HG03558 (cell line): ENCODE data around the gene ACER2.
A peak's percentile ranks its signal among the peaks of the same experiment; 100 is the strongest.

ENCODE experiments used
- ATAC-seq: cut with Tn5 transposase; IDR thresholded peaks from one replicate; pipeline ENCODE4 v1.9.1; 2021; ENCODE audit warnings: moderate number of reproducible peaks; ENCODE audit not compliant: unreplicated experiment; ENCODE audit errors: extremely low read depth

ACER2 gene

GRCh38 chr9:19480345-19480744 lies 71.5 kb downstream of the ACER2 start:
- no peak for ATAC-seq

- ATAC-seq: no peak
These were observed 72.5 kb downstream of the ACER2 start for GRCh38 chr9:19481121-19481870.

DNA sequence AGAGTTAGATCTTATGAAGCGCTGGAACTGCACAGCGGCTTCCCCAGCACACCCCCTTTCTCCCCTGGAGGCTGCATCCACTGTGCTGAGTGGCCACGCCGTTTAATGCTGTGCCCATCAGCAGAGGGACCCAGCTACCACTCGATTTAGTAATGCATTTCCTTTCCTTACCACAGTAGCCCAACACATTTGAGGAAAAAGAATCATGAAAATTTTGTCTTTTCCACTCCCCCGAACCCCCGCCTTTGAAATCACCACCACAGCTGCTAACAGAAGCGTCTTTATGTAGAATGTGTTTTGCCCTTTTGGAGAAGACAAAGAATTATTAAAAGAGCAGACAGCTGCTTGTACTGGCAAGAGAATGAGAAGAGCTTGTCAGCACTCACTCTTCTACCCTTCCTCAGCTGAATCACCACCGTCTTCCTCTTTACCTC lies 73.2 kb downstream of the ACER2 start:
- no peak for ATAC-seq

DNA sequence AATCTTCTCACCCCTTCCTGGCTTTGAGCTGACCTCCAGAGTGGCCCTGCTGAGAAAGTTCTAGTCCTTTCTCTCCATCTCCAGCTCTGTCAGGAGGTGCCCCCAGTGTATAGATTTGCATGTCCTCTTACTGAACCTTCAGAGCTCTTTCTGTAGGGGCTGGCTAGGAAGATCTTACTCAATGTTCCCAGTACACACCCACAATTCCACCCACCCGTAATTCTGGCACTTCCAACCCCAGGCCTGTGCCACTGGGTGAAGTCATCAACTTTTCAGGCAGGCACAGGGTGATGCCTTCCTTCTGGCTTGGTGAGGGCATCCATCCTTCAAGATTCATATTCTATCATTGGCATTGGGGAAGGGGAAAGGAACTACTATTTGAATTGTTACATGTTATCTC lies 75.9 kb downstream of the ACER2 start:
- ATAC-seq: no peak

DNA sequence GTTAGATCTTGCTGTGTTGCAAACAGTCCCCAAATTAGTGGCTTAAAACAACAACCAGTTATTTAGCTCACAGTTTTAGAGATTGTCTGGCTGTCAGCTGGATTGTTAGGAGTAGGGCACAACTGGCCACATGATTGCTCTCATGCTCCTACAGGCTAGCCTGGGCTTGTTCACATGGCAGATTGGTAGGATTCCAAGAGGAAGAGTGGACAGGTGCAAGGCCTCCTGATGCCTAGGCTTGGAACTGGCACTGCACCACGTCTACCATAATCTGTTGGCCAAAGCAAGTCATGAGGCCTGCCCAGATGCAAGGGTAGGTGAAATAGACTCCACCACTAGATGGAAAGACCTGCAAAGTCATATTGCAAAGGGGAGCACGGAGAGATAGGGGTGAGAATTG lies 76.4 kb downstream of the ACER2 start:
- no peak for ATAC-seq

GRCh38 chr9:19486803-19487202 lies 78.0 kb downstream of the ACER2 start:
- no peak for ATAC-seq

DNA sequence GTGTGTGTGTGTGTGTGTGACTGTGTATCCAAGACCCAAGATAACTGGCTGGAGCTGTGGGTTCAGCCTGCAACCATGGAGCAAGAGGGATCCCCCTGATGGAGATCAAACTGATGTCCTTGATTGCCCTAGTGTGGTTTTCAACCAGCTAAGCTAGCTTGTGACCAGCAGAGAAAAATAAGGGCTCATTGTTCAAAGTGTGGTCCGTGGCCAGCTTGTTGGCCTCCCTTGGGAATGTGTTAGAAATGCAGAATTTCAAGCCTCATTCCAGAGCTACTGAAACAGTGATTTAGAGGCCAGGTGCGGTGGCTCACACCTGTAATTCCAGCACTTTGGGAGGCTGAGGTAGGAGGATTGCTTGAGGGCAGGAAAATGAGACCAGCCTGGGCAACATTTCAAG lies 79.9 kb downstream of the ACER2 start:
- no peak for ATAC-seq

DNA sequence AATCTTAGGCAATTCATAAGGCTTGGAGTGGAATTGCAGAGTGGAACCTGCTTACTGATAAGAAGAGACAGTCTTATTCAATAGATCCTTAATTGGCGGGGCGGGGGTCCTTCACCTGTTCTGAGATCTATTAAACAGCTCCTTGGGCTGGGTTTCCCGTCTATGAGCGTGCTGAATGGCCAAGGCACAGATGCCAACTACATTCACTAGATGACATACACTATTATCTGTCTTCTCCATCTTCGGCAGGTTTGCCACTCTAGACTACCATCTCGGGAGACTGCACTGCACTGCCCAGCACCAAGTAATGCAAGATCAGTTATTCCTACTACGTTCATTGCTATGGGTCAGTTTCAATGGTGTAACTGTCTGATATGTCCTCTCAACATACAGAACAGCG lies 81.5 kb downstream of the ACER2 start:
- no peak for ATAC-seq

DNA sequence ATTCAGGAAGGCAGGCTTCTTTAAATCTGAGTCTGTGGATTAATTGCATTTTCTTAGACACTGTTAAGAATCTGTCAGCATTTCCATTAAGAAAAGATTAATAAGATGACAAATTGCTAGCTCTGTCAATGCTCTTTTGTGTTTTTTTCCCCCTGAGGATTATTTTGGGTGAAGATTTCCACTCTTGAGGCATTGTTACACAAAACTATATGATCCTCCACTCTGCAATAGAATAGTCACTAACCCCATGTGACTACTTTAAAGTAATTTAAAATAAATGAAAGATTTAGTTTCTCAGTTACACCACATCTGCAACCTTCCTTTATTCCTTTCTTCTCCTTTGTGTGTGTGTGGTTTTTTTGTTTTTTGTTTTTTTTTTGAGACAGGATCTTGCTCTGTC lies 82.0 kb downstream of the ACER2 start:
- no peak for ATAC-seq

DNA sequence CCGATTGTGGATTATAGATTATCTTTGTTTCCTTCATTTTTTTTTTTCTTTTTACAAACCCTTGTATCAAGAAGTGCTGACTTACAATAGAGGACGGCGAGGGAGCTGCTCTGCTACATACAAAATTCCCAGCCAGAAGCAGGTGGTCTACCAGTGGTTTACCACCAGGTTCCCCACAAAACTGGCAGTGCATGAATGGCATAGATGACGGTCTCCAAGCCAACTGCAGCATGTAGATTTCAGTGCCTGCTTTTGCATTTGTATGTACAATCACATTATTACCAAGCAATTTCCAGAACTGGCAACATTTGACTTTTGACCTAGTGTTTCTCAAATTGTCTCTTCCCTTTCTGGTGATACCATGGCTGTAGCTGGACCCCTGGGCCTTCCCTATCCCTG lies 84.0 kb downstream of the ACER2 start:
- ATAC-seq: no peak

DNA sequence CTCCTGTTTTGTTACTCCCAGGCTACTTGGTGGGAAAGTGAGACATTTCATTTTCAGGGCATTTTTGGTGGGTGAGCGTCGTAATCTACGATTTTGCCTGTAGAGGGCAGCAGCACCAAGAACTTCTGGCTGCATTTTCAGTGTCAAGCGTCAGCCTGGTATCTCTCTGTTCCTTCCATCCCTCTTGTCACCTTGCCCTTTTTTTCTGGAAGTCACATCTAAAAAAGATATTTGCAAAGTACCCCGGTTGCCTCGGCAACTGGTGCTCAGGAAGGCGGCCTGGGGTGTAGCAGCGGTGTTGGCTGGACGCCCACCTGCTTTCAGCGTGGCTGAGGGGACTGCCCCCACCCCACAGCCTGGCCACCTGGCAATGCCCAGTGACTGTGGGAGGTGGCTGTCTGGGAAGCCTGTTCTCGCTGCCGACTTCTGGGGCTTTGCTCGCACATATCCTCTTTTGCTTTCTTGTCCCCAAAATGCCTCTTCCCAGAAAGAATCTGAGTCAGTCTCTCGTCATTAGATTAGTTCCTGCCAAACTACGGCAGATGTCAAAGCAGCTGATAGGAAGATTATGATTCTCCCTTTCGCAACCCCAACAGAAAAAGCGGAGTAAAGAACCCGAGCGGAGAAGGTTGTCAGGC lies 84.5 kb downstream of the ACER2 start:
- peak; percentile 46 for ATAC-seq

DNA sequence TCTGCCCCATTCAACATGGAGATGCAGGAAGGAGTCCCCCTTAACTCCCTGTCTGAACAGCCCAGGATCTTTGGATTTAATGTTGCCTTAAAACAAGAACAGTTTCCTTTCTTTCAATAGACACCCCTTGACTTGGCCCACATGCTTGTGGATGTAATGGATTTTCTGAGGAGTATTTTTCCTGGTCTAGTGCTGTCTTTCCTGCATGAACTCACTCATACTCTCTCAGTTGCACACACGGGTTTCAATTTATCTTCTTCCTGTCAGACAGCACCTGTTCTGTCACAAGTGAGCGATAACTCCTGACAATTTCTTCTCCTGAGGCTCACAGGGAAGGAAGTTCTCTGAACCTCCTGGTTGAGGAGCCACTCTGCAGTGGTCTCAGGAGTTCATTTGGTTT lies 85.1 kb downstream of the ACER2 start:
- ATAC-seq: no peak

DNA sequence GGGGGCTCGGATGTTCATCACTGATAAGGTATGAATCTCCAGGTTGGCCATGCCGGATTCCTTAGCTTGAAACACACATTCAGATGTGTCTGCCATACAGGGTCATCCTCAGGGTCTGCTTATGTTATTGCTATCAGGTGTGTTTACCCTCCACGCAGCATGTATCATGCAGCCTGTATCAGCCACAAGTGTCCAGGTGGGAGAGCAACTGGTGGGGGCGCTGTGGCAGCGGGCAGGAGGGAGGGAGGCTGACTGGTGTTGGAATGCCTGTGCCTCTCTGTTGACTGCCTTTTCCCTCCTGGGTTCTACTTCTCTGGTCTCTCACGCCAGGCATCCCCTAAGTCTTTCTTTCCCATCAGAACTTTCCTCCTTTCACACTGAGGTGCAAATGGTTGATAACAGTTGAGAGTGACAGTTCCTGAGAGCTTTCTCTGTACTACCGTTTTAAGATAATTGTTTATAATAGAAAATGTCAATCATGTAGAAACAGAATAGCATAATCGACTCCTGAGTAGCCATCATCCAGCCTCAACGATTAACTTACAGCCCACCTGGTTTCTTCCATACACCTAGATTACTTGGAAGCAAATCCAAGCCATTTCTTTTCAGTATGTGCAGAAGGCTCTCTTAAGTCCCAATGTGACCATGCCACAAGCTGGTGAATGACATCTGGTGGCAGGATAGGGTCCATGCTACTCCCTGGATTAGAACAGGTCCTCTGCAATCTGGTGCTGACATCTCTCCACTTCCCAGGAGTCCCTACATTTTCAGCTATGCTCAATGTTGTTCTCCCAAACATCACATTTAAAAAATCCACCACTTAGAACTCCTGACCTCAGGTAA lies 86.6 kb downstream of the ACER2 start:
- ATAC-seq: no peak

GRCh38 chr9:19496321-19497050 lies 87.7 kb downstream of the ACER2 start:
- ATAC-seq: no peak

DNA sequence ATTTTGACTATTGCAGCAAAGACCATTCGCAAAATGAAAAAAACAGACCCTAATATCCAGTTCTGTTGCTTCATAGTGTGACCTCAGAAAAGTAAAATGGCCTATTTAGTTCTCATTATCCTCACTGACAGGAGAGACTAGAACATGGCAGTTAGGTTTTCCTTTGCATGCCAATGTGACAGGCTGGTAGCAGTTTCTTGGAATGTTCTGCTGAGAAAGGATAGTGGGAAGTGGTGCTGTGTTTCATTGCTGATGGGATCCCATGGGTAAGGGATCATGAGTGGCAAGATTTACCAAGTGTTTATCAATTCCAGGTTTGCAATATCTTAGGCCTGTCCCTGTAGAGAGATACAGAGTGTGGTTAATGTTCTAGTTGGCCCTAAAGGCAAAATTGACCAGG lies 88.5 kb downstream of the ACER2 start:
- ATAC-seq: no peak

DNA sequence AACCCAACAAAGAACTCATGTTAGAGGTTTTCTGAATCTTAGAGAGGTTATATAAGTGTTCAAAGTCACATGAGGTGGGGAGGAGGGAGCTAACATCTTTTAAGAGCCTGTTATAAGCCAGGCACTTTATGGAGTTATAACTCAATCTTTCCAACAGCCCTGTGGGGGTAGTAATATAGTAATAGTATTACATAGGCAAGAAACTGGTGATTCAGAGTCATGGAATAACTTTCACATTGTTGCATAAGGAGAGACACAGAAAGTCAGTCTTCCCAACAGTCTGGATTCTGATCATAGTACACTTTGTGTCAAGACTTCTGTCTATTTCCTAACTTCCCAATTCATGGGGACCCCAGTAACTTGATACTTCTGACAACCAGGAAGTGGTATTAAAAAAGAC lies 89.2 kb downstream of the ACER2 start:
- no peak for ATAC-seq
